Activated B cell treated with CpG ODN at 0.5 μM for 24 hours (primary cell): ENCODE data around the gene HHATL. TPM values are rescaled to one million over a fixed set of nuclear protein-coding genes. Genes with fewer than 3 reads are reported as not detected.

Experiments
- ATAC-seq: fragments of 200-7000 bp; cut with Tn5 transposase; one replicate; pipeline ENCODE4 v1.10.0; 2021; ENCODE audit warnings: low read depth, mild to moderate bottlenecking, moderate library complexity
- CTCF ChIA-PET: fragments of 350-600 bp; sonication (Branson Sonifier 250); formaldehyde crosslinking; loops from one replicate; lab custom pipeline; 2021; ENCODE audit warnings: antibody characterized with exemption; lab: Charles Lee
- POLR2A ChIA-PET: fragments of 350-600 bp; sonication (Branson Sonifier 250); formaldehyde crosslinking; loops from one replicate; lab custom pipeline; 2021; ENCODE audit warnings: antibody characterized with exemption; lab: Charles Lee
- DNase-seq: peaks from one replicate; pipeline ENCODE4 v3.0.0; 2022
- H3K27ac Mint-ChIP-seq: one replicate; pipeline ENCODE4 v1.8.0; 2020; ENCODE audit warnings: mixed read lengths
- H3K27me3 Mint-ChIP-seq: one replicate; pipeline ENCODE4 v1.8.0; 2021; ENCODE audit warnings: mixed read lengths
- H3K36me3 Mint-ChIP-seq: one replicate; pipeline ENCODE4 v1.8.0; 2021; ENCODE audit warnings: low read depth, mixed read lengths
- H3K4me1 Mint-ChIP-seq: one replicate; pipeline ENCODE4 v1.8.0; 2021; ENCODE audit warnings: mixed read lengths
- H3K4me3 Mint-ChIP-seq: one replicate; pipeline ENCODE4 v1.8.0; 2020; ENCODE audit warnings: mild to moderate bottlenecking, mixed read lengths
- H3K9me3 Mint-ChIP-seq: one replicate; pipeline ENCODE4 v1.8.0; 2020; ENCODE audit warnings: mixed read lengths
- CTCF ChIP-seq: fragments of 200-600 bp; IDR thresholded peaks from one replicate; pipeline ENCODE4 v1.8.0; 2022; ENCODE audit warnings: antibody characterized with exemption, mild to moderate bottlenecking
- intact Hi-C: fragments of 100-400 bp; cut with micrococcal nuclease; formaldehyde crosslinking; loops from one replicate; pipeline ENCODE4 v1.15.1; 2024
- total RNA-seq: library from RNA; stranded (reverse); gene quantifications from 2 replicates; pipeline ENCODE4 v1.2.3, GENCODE V29; 2022

Gene HHATL
- total RNA-seq, 1 donor from 2014 or later, result not detected

GRCh38 chr3:42713747-42714146, 11.1 kb upstream of the HHATL start:
- POLR2A ChIA-PET, result no interaction called here
- H3K27ac Mint-ChIP-seq, result no peak overlapping the region
- no peak for DNase-seq

GRCh38 chr3:42712688-42713372, 10.2 kb upstream of the HHATL start:
- Mint-ChIP-seq H3K27ac (no peak overlapping the region), H3K4me1 (peaks cover 18% of the 10 kb centered on the region), H3K9me3 (no peaks in the 10 kb centered on the region), H3K27me3 (no peaks in the 10 kb centered on the region), H3K36me3 (no peaks in the 10 kb centered on the region), H3K4me3 (no peak overlapping the region)
- ATAC-seq (no peak), DNase-seq (peak; percentile 12)
- POLR2A ChIA-PET, result no interaction called here
- intact Hi-C loops, result no loop called here
- TF ChIP-seq CTCF, result no peak
- CTCF ChIA-PET, result no interaction called here

More at GRCh38 chr3:42713747-42714146, 11.1 kb upstream of the HHATL start:
- ATAC-seq, result no peak
- no peak overlapping the region for H3K4me3 Mint-ChIP-seq
- peaks cover 18% of the 10 kb centered on the region for H3K4me1 Mint-ChIP-seq
- H3K27me3 Mint-ChIP-seq, result no peaks in the 10 kb centered on the region
- TF ChIP-seq CTCF, result no peak
- CTCF ChIA-PET, result no interaction called here
- H3K36me3 Mint-ChIP-seq, result no peaks in the 10 kb centered on the region
- H3K9me3 Mint-ChIP-seq, result no peaks in the 10 kb centered on the region
- intact Hi-C loops, result no loop called here

DNA sequence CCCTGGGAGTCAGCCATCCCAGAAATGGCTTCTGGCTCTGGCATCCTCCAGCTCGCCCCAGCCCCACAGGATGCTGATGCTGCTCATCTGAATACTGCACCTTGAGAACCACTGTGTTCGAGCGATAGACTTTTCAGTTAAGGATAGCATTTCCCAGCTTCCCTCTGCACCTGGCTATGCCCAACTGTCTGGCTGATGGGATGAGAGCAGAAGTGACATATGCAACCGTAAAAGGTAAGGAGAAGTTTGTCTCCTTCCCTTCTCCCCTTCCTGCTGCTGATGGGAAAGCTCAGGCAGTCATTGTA, 9.7 kb upstream of the HHATL start:
- no peak for TF ChIP-seq CTCF
- Mint-ChIP-seq H3K27me3 (peaks cover 2% of the 10 kb centered on the region), H3K4me1 (peaks cover 18% of the 10 kb centered on the region), H3K27ac (no peak overlapping the region), H3K36me3 (no peaks in the 10 kb centered on the region), H3K4me3 (no peak overlapping the region), H3K9me3 (no peaks in the 10 kb centered on the region)
- intact Hi-C loops, result no loop called here
- ChIA-PET POLR2A (no interaction called here), CTCF (no interaction called here)
- no peak for DNase-seq
- ATAC-seq, result no peak

- ChIA-PET CTCF (no interaction called here), POLR2A (no interaction called here)
- Mint-ChIP-seq H3K36me3 (no peaks in the 10 kb centered on the region), H3K4me1 (peaks cover 18% of the 10 kb centered on the region), H3K27ac (no peak overlapping the region), H3K4me3 (no peak overlapping the region), H3K27me3 (peaks cover 2% of the 10 kb centered on the region), H3K9me3 (no peaks in the 10 kb centered on the region)
- ATAC-seq (no peak), DNase-seq (peak; percentile 10)
- no peak for TF ChIP-seq CTCF
- intact Hi-C loops, result no loop called here
Measured at GRCh38 chr3:42711491-42712343, 9.1 kb upstream of the HHATL start.

GRCh38 chr3:42710323-42711021, 7.9 kb upstream of the HHATL start:
- H3K27me3 Mint-ChIP-seq, result peaks cover 2% of the 10 kb centered on the region

More at GRCh38 chr3:42710323-42711021, 7.9 kb upstream of the HHATL start:
- ATAC-seq (no peak), DNase-seq (no peak)
- no peak overlapping the region for H3K27ac Mint-ChIP-seq
- no peaks in the 10 kb centered on the region for H3K9me3 Mint-ChIP-seq
- intact Hi-C loops, result no loop called here
- CTCF ChIA-PET, result no interaction called here
- no peak overlapping the region for H3K4me3 Mint-ChIP-seq
- no peak for TF ChIP-seq CTCF
- peaks cover 18% of the 10 kb centered on the region for H3K4me1 Mint-ChIP-seq
- POLR2A ChIA-PET, result no interaction called here
- H3K36me3 Mint-ChIP-seq, result no peaks in the 10 kb centered on the region
